CD1c-positive myeloid dendritic cell (primary cell): ENCODE data around the gene FAM181B.
"Not testable (repeated sequence)": the region's sequence is repeated elsewhere in the genome, so short reads cannot be mapped to it uniquely, and the experiment has no call there.

Source experiments
- DNase-seq: peaks from one replicate; pipeline ENCODE4 v3.0.0-alpha.2; 2016; ENCODE audit errors: extremely low spot score

FAM181B gene

GRCh38 chr11:82732348-82732733 is 1.3 kb downstream of the FAM181B start:
- DNase-seq = no peak

DNA sequence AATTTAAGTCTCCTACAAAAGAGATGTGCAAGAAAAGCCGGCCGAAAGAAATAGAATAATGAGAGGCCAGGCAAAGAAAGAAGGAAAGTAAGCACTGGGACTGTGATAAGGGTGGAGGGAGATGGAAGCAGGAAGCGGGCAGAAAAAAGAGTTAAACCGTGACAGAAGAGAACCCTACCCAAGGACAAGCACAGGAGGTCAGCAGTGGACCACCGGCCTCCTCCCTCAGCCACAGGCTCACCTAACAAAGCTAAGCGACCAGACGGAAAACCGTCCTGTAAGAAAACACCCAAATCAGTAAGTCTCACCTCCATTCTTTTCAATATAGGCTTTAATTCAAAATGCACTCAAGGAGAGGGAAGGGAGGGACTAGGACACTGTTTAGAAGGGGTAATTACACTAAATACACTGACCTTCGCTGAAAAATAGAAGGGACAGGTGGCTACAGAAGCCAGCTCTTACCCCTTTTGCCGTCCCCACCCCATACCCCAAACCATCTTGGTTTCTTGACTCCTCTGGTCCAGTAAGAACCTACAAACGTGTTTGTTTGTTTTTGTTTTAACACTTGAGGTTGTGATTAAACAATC is 1.9 kb downstream of the FAM181B start:
- DNase-seq = no peak

- no peak for DNase-seq
These were observed 2.9 kb downstream of the FAM181B start for GRCh38 chr11:82730754-82731153.

DNA sequence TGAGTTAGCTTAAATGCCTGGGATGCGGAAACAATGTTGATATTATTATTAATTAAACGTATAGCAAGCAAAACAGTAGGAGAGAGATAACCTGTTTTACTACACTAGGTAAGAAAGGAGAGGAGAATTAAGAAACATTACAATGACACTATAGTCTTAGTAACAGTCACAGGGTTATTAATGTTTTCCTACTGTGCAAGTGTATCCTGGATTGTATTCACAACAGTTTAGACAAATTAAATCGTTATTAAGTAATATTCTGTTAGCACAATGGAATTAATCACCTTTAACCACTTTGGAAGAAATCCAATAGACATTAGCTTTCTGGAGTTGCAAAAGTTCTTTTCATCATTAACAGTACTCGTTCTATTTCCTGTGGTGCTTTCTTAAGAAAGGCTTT is 3.4 kb downstream of the FAM181B start:
- no peak for DNase-seq

GRCh38 chr11:82724026-82724425 is 9.6 kb downstream of the FAM181B start:
- DNase-seq = no peak

- no peak for DNase-seq
These were observed 11.4 kb downstream of the FAM181B start for GRCh38 chr11:82722231-82722630.

DNA sequence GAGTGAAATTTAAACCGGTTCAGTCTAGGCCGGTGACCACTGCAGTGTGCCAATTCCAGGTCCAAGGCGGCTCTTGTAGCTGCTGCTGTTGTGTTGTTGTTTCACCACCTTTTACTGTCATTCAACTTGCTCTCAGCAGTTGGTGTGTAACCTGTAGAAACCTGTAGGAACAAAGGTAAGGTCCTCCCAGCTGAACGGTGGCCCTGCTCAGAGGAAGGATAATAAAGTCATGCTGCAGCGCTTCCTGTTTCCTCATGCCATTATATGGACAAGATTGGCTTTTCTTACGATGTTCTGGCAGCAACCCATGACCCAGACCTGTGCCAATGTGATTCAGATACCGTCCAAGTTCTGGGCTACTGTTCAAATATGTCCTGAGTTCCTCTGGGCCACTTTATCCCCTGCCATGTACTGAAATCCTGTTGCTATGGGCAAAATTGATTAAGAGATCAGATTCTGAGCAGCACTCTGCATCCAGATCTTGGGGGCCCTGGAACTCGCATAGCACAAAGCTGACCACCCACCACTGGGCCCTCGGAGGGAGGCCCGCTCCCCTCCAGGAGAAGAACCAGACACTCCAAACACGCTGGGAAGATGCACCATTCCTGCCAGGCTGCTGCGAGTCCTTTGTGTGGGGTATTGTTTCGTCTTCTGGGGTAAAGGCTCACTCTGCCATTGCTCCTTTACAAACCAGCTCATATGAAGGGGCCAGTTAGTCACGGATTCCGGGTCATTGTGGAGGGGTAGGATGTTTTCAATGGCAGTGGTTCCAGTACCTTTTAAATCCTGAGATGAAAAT is 13.2 kb downstream of the FAM181B start:
- DNase-seq = no peak

DNA sequence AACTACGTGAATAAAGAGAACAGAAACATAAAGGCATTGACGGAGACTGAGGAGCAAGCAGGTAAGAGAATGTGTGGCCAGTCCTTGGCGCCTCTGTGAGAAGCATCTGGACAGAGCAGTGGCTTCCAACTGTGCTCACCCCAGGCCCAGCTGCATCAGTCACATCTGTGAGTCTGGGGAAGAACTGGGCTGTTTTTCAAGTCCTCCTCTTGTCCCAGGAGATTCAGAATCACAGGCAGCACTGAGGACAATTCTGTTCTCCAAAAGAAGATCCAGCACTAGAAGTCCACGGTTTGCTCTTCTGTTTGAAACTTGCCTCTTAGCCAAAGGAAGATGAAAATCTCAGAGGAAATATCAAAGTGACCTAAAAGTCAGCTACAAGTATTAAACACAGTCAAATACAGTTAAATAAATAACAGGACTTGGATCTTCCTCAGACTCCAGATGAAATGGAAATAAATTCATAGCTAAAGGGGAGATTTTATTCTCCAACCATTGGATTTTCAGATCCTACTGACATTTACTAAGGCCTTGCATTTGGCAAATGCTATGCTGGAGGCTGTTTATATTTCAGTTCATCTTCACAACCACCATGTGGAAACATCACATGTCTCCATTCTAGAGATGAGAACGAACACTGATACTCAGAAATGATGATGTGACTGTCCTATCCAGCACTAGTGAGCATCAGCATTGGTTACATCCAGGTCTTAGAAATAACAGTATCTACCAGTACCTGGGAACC is 14.1 kb downstream of the FAM181B start:
- DNase-seq = no peak

DNA sequence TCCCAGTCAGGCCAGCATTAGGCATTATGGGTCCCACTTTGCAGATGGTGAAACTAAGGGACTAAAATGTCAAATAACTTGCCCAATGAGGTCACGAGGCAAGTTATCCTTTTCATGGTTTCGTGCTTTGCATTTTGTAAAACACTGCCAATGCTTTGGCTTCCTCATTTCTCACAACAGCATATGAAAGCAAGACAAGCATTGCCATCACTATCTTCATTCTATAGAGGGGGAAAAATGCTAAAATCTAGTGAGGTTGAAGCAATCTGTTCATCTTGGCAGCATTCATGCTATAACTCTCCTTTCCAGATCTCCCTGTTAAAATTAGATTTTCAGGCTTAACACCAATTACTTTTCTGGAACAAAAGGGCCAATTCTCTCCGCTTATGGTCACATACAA is 14.8 kb downstream of the FAM181B start:
- DNase-seq = no peak

GRCh38 chr11:82718307-82718706 is 15.4 kb downstream of the FAM181B start:
- DNase-seq = peak; percentile 26

- no peak for DNase-seq
These were observed 19.1 kb downstream of the FAM181B start for GRCh38 chr11:82714346-82715174.

DNA sequence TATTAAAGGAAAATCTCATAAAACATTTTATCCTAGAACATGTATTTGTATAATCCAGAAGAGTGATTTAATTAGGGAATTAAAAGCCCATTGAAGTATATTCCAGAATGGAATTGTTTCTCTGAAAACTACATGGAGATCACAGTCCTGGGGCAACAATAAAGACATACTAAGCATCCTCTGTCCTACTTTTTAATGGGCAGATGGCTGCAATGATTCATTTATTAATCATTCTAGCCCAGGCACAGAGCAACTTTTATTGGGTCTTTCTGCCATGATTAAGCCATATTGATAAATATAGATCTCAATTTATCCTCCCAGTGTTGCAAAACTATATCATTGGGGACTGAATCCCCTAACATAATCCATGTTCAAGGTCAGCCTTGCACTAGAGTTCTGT is 22.0 kb downstream of the FAM181B start:
- DNase-seq = no peak

DNA sequence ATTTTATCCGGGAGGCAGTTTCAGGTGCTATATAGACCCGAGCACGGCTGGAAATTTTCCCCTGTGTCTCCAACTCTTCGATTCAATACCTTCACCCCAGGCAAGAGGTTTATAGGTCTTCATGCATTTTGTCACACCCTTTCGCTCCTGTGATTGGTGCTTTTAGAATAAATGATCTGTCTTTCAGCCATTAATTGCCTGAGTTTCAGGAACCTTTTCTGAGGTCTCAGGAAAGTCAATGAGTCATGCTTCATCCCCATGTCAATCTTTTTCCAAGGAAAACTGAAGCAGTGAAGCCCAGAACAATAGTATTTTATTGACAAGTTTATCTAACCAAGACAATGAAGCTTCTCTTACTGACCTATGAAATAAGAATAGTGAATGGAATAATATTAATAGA is 29.9 kb downstream of the FAM181B start:
- DNase-seq = no peak

DNA sequence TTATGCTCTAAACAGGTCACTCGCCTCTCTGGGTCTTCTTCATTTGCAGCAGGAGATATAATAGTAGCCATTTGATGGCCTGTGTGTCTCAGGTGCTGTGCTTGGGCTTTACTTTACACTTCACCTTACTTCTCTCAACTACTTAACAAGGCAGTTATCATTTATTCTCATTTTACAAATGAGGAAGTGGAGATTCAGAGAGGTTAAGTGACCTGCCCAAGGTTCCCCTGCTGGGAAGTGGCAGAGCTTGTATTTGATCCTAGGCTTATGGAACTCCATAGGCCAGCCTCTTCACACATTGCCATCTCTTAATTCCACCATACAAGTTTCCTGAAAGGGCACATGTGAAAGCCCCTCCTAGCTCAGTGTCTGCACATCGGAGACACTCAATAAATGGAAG is 30.4 kb downstream of the FAM181B start:
- DNase-seq = no peak

DNA sequence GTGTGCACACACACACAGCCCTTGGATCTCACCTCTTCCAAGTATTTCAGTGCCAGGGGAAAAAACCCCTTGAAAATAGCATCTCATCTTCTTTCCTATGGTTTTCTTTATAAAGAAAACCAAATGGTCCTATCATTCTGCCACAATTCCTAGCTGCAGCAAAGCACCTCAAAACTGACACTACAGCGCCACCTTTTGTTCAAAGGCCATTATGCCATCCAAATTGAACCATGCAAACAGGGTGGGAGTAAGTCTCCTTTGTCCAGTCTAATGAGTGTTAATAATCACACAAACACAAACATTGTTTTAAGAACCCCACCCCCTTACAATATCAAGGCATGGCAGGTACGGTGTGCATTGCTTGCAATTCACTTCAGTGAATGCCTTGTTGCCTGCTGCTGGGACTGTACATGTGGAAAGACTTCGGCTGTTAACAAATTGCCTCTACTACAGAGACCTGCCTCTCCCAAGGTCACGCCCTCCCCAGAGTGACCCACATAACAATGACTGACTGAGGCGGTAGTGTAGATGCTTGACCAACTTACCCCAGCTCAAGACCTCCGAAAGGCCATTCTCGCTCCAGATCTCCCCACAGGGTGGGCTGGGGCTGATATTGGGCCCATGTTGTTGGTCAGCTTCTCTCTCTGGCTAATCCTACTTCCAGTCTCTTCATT is 31.7 kb downstream of the FAM181B start:
- DNase-seq = peak; percentile 54

DNA sequence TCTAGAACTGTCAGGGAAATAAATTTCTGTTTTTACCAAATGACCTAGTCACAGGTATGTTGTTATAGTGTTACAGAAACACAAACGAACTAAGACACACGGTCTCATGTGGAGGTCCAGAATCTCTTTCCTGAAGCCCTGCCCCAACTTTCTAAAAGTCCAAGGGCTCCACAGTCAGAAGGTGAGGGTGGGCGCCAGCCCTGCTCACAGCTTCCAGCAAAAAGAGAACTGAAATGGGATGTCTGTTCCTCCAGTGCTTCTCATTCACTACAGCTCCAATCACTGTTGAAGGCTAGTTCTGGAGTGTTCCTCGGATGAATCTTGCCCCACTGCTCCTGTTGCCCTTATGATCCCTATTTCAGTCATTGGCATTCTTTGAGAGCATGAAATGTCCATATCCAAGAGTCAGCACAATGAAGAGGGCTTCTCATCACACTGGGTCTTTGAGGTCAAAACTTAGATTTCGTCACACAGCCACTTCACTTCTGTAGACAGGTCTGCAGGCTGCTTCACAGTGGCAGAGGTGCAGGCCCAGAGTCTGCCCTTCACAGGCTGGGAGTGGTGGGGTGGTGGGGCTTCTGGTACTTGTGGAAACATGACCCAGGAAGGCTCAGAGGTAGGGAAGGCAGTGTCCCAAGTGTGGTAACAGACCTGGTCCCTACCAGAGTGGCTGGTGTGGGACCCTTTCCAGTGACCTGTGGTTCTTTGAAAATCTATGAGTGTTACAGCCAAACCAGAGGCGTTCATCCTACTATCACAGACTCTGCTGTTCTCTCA is 34.9 kb downstream of the FAM181B start:
- DNase-seq = no peak

DNA sequence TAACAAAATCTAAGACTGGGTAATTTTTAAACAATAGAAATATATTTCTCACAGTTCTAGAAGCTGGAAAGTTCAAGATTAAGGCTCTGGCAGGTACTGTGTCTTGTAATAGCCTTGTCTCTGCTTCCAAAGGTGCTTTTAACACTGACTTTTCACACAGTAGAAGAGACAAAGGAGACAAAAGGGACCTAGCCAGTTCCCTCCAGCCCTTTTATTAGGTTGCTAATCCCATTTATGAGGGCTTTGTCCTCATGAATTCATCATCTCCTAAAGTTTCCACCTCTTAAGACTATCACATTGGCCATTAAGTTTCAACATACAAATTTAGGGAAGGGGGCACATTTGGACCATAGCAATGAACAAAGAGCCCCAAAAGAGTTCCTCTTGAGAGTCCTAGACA is 40.7 kb downstream of the FAM181B start:
- no peak for DNase-seq

GRCh38 chr11:82689347-82689746 is 44.3 kb downstream of the FAM181B start:
- DNase-seq = not testable (repeated sequence)

GRCh38 chr11:82686211-82686610 is 47.5 kb downstream of the FAM181B start:
- DNase-seq = no peak

- no peak for DNase-seq
These were observed 50.6 kb downstream of the FAM181B start for GRCh38 chr11:82683029-82683428.
